ENCODE results near the gene NKX6-2.

NKX6-2 gene

DNA sequence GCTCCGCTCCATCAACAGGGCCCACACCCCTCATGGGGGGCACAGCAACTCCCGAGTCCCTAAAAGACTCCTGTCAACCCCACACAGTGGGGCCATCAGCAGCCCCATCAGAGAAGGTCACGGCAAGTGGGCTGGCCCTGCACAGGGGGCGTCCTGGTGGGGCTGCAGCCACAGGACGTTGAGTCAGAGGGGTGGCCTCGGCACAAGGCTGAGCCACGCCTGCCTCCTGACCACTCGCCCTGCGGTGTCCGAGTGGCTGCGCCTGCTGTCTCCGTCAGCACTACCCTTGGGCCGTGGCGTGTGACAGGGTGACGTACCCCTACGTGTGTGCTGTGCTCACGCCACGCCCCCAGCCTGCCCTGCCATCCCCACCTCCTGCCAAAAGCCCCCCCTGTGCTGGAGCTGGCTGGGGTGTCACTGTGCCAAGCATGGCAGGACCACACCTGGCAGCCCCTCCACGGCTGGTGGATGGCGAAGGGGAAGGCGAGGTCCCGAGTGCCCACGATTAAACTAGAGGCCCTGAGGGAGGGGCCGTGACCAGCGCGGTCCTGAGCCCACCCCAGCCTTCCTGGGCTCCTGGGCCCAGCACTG, 26.0 kb upstream of the NKX6-2 start:
- Histone ChIP-seq H3K27me3 (ENCODE audit: control insufficient read depth, insufficient read depth, low read length) (no peaks in the 10 kb centered on the region), H3K4me1 (ENCODE audit: control insufficient read depth, insufficient read depth, low read length) (no peaks in the 10 kb centered on the region), H3K27ac (ENCODE audit: low read depth, low read length) (no peak overlapping the region), H3K9ac (ENCODE audit: low read length) (no peak overlapping the region), H3K36me3 (ENCODE audit: control insufficient read depth, insufficient read depth, low read length) (no peaks in the 10 kb centered on the region), H3K4me3 (ENCODE audit: low read depth, low read length) (no peak overlapping the region), H3K9me3 (ENCODE audit: control insufficient read depth, insufficient read depth, low read depth, low read length) (no peaks in the 10 kb centered on the region)

DNA sequence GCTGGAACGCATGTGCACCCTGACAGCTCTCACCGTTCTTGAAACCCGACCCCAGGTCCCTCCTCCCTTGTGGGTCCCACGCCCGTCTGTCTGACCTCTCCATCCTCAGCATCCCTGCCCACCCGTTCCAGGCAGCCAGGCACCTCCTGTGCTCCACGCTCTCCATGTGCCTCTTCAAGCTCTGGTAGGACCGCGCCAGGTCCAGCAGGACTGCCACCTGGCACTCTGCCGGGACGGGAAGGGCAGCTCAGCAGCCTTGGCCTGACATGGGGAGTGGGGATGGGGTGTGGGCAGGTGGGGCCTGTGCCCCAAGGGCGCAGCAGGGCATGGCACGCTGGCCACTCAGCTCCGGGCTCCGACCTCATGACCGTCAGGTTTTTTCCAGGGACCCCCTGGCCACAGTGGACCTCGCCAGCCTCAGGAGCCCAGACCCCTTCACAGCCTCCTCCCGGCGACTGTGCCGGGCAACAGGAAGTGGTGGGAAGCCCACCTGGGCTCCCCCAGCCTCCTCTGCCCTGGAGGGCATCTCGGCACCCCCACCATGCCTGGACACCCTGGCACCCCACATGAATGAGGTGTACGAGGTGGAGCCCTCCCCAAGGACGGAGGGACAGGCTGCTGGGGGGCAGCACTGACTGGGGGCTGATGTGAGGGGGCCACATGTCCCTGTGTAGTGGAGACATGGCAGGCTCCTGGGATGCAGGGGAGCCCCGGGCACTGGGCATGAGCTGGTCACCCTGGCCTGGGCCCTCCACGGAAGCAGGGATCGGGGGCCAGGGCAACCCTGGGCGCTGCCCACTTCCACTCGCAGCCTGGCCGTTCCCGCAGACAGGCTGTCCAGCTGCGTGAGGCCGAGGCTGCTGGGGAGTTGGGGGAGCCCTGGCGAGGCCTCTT, 25.1 kb upstream of the NKX6-2 start:
- Histone ChIP-seq H3K36me3 (ENCODE audit: control insufficient read depth, insufficient read depth, low read length) (no peaks in the 10 kb centered on the region), H3K4me3 (ENCODE audit: low read depth, low read length) (no peak overlapping the region), H3K9ac (ENCODE audit: low read length) (no peak overlapping the region), H3K27me3 (ENCODE audit: control insufficient read depth, insufficient read depth, low read length) (no peaks in the 10 kb centered on the region), H3K4me1 (ENCODE audit: control insufficient read depth, insufficient read depth, low read length) (no peaks in the 10 kb centered on the region), H3K27ac (ENCODE audit: low read depth, low read length) (no peak overlapping the region), H3K9me3 (ENCODE audit: control insufficient read depth, insufficient read depth, low read depth, low read length) (no peaks in the 10 kb centered on the region)

DNA sequence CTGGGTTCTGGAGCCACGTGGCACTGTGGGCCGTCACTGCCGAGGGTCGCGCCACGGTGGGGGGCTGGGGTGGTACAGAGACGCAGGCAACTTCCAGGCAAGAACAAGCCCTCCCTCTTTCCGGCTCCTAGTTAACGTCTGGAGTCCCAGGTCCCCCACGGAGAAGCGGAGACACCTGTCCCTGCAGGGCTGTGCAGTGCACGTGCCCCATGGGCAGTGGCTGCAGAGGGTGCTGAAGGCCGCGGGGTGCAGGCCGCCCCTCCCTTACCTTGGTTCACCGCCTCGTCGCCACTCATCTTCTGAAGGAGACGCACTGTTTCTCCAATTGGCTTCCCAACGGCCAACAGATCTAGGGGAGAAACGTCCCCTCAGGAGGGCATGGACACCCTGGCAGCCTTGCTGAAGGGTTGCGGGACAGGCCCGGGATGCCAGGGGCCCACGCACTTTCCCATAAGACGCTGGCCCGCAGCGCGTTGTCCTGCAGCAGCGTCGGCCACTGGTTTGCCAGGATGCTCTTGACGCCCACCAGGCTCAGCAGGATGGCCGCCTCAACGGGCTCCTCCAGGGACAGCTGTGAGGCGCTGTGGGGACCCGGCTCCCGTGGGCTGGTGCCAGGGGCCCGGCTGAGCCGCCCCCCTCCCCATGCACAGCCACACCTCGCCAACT, 24.3 kb upstream of the NKX6-2 start:
- no peaks in the 10 kb centered on the region for H3K4me1 ChIP-seq (ENCODE audit: control insufficient read depth, insufficient read depth, low read length)
- H3K9me3 ChIP-seq (ENCODE audit: control insufficient read depth, insufficient read depth, low read depth, low read length), result no peaks in the 10 kb centered on the region
- no peaks in the 10 kb centered on the region for H3K27me3 ChIP-seq (ENCODE audit: control insufficient read depth, insufficient read depth, low read length)
- no peak overlapping the region for H3K9ac ChIP-seq (ENCODE audit: low read length)
- no peaks in the 10 kb centered on the region for H3K36me3 ChIP-seq (ENCODE audit: control insufficient read depth, insufficient read depth, low read length)
- H3K27ac ChIP-seq (ENCODE audit: low read depth, low read length), result no peak overlapping the region
- H3K4me3 ChIP-seq (ENCODE audit: low read depth, low read length), result no peak overlapping the region

DNA sequence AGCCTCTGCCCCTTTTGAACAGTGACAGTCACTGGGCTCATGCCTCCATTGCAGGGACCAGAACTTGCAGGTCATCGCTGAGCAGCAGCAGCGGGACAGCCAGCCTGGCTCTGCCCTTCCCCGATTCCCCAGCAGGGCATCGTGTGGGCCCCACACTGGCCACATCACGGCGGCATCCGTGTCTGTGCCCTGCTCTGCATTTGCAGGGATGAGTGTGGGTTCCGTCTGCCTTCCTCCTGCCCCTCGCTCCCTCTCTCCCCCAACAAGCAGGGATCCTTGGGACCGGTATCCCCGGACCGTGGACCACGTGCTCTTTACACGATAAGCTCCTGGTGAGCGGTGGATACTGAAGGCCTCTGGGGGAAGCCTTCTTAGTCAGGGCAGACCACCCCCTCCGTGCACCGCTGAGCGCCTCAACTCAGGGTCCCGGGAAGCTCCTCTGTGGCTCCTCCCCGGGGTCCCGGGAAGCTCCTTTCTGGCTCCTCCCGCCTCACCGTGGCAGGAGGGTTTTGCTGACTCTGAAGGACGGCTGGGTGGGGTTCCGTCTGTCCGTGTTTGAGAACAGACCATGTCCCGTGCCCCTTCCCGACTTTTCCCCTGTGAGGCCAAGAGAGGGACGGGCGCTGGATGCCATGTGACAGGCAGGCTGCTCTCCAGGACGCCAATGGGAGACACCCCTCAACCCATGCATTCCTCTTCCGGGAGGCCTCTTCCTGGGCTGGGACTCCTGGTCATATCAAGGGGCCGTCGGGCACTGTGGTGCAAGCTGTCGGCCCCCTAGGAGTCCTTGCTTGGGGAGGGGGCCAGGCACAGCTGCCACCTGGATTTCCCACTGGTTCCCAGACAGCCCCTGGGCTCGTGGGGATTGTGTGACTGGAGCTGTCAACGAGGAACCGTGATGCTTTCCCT, 23.5 kb upstream of the NKX6-2 start:
- H3K9me3 ChIP-seq (ENCODE audit: control insufficient read depth, insufficient read depth, low read depth, low read length), result no peaks in the 10 kb centered on the region
- no peak overlapping the region for H3K4me3 ChIP-seq (ENCODE audit: low read depth, low read length)
- H3K4me1 ChIP-seq (ENCODE audit: control insufficient read depth, insufficient read depth, low read length), result no peaks in the 10 kb centered on the region
- H3K9ac ChIP-seq (ENCODE audit: low read length), result no peak overlapping the region
- H3K27ac ChIP-seq (ENCODE audit: low read depth, low read length), result no peak overlapping the region
- H3K36me3 ChIP-seq (ENCODE audit: control insufficient read depth, insufficient read depth, low read length), result no peaks in the 10 kb centered on the region
- no peaks in the 10 kb centered on the region for H3K27me3 ChIP-seq (ENCODE audit: control insufficient read depth, insufficient read depth, low read length)

DNA sequence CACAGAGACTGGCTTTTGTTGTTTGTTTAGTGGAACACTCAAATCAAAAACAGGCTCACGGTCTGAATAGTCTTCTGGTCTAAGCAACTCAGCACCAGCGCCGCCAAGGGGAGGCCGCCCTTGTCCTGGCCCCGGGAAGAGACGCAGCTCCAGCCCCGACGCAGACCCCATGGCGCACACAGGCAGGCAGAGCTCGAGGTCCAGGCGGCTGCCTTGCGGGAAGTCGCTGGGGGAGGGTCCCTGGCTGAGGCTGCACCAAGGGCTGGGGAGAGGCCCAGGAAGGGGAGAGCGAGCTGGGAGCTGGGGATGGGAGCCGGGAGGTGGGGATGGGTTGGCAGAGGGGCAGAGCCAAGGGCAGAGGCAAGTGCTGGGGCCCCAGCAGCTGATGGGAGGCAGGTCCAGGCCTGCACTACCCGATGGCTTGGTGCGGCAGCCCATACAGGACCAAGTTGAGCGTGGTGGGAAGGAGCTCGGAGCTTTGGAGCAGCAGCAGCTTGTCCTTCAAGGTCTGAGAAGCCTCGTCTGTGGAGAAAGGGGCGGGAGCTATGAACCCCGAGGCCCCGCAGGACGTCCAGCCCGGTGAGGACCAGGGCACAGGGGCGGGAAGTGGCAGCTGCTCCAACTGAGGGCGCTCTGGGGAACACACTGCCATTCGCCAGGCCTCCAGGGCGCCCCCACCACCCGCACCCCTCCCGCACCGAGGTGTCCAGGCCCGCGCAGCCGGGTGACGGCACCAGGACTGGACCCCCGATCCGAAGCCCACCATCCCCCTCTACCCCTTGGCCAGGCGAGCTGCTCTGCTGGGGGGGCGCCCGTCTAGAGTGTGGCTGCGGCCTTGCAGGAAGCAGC, 22.7 kb upstream of the NKX6-2 start:
- Histone ChIP-seq H3K4me3 (ENCODE audit: low read depth, low read length) (no peak overlapping the region), H3K9ac (ENCODE audit: low read length) (no peak overlapping the region), H3K4me1 (ENCODE audit: control insufficient read depth, insufficient read depth, low read length) (no peaks in the 10 kb centered on the region), H3K9me3 (ENCODE audit: control insufficient read depth, insufficient read depth, low read depth, low read length) (no peaks in the 10 kb centered on the region), H3K36me3 (ENCODE audit: control insufficient read depth, insufficient read depth, low read length) (no peaks in the 10 kb centered on the region), H3K27ac (ENCODE audit: low read depth, low read length) (no peak overlapping the region), H3K27me3 (ENCODE audit: control insufficient read depth, insufficient read depth, low read length) (no peaks in the 10 kb centered on the region)

DNA sequence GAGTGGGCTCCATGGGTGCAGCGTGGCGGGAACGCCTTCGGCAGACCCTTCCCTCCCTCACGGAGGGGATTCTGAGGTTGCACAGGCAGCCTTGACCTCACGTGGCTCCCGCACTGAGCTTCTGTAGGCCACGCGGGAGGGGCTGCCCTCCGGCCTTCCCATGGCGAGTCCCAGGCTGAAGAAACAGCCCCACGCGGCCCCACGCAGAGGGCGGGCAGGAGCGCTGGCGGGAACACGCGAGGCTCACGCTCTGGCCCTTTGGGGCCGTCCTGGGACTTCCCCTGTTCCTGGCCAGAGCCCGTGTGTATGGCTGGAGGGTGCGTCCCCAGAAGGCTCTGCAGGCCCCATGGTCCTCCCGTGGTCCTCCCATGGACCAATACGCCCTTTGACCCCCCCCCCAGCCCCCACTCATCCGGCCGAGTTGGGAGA, 21.7 kb upstream of the NKX6-2 start:
- Histone ChIP-seq H3K9ac (ENCODE audit: low read length) (no peak overlapping the region), H3K4me3 (ENCODE audit: low read depth, low read length) (no peak overlapping the region), H3K27me3 (ENCODE audit: control insufficient read depth, insufficient read depth, low read length) (no peaks in the 10 kb centered on the region), H3K9me3 (ENCODE audit: control insufficient read depth, insufficient read depth, low read depth, low read length) (no peaks in the 10 kb centered on the region), H3K4me1 (ENCODE audit: control insufficient read depth, insufficient read depth, low read length) (no peaks in the 10 kb centered on the region), H3K27ac (ENCODE audit: low read depth, low read length) (no peak overlapping the region), H3K36me3 (ENCODE audit: control insufficient read depth, insufficient read depth, low read length) (no peaks in the 10 kb centered on the region)

DNA sequence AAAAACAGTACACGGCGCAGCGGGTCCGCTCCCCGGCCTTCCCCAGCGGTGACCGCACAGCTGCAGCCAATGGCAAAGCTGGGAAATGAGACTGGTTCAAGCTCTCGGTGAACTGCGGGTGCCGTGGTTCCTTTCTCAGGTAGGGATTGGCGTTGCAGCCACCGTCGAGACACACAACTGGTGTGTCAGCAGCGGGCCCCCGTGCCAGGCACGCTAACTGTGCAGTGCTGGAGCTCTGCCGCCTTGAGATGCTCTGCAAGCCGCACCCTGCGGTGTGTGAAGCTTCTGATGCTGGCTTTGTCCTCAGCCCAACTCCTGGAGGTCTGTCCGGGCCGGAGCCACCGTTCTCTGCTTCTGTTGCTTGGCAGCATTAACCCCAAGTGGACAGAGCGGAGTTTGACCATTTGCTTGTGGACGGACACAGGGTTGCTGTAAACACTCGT, 20.6 kb upstream of the NKX6-2 start:
- H3K4me3 ChIP-seq (ENCODE audit: low read depth, low read length), result no peak overlapping the region
- H3K36me3 ChIP-seq (ENCODE audit: control insufficient read depth, insufficient read depth, low read length), result no peaks in the 10 kb centered on the region
- H3K9ac ChIP-seq (ENCODE audit: low read length), result no peak overlapping the region
- peaks cover 6% of the 10 kb centered on the region for H3K9me3 ChIP-seq (ENCODE audit: control insufficient read depth, insufficient read depth, low read depth, low read length)
- no peaks in the 10 kb centered on the region for H3K4me1 ChIP-seq (ENCODE audit: control insufficient read depth, insufficient read depth, low read length)
- no peak overlapping the region for H3K27ac ChIP-seq (ENCODE audit: low read depth, low read length)
- no peaks in the 10 kb centered on the region for H3K27me3 ChIP-seq (ENCODE audit: control insufficient read depth, insufficient read depth, low read length)

DNA sequence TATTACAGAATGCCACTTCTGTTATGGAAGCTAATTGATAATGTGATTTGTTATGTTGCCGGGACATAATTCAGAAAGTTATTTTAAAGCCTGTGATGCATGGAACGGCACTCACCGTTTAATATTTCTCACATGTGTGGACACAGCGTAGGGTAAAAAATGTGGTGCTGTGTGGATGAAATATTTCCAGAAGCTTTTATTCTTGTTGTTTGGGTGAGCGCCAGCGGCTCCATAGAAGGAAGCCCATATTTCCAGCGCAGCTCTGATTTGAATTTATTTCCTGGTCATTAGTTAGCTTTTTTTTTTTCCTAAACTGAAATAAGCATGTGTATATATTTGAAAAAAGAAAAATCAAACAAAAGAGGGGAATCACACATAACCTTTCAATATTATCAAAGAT, 20.2 kb upstream of the NKX6-2 start:
- H3K27ac ChIP-seq (ENCODE audit: low read depth, low read length), result no peak overlapping the region
- no peaks in the 10 kb centered on the region for H3K36me3 ChIP-seq (ENCODE audit: control insufficient read depth, insufficient read depth, low read length)
- H3K9ac ChIP-seq (ENCODE audit: low read length), result no peak overlapping the region
- H3K9me3 ChIP-seq (ENCODE audit: control insufficient read depth, insufficient read depth, low read depth, low read length), result peaks cover 7% of the 10 kb centered on the region
- no peaks in the 10 kb centered on the region for H3K4me1 ChIP-seq (ENCODE audit: control insufficient read depth, insufficient read depth, low read length)
- no peak overlapping the region for H3K4me3 ChIP-seq (ENCODE audit: low read depth, low read length)
- no peaks in the 10 kb centered on the region for H3K27me3 ChIP-seq (ENCODE audit: control insufficient read depth, insufficient read depth, low read length)

DNA sequence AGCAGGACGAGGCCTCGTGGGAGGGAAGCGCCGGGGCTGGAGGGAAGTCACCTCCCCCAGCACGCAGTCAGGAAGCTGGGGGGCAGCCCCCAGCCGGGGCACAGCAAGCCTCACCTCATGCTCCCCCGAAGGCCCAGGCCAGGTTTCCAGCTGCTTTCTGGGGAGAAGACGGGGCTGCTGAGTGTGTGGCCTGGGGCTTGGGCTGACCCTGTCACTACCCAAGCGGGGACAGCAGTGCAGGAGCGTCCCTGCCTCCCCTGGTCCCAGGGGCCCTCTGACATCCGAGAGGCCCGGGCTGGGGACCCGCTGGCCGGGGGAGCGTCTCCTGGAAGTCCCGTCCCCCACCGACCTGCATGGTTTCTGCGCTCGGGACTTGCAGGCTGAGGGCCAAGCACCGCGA, 19.7 kb upstream of the NKX6-2 start:
- Histone ChIP-seq H3K9ac (ENCODE audit: low read length) (no peak overlapping the region), H3K4me1 (ENCODE audit: control insufficient read depth, insufficient read depth, low read length) (no peaks in the 10 kb centered on the region), H3K27ac (ENCODE audit: low read depth, low read length) (no peak overlapping the region), H3K27me3 (ENCODE audit: control insufficient read depth, insufficient read depth, low read length) (no peaks in the 10 kb centered on the region), H3K4me3 (ENCODE audit: low read depth, low read length) (no peak overlapping the region), H3K36me3 (ENCODE audit: control insufficient read depth, insufficient read depth, low read length) (no peaks in the 10 kb centered on the region), H3K9me3 (ENCODE audit: control insufficient read depth, insufficient read depth, low read depth, low read length) (peaks cover 7% of the 10 kb centered on the region)
